SK-N-SH (cell line): ENCODE measurements around the gene POLR1C. TPM values are rescaled to one million over a fixed set of nuclear protein-coding genes. Genes with fewer than 3 reads are reported as not detected.

Experiments used
- CTCF ChIA-PET: fragments of 300-600, 350-600 bp; formaldehyde crosslinking; extraction: SDS; loops from one replicate; lab custom pipeline; 2021; lab: Yijun Ruan, JAX
- POLR2A ChIA-PET: fragments of 350-600 bp; sonication (Branson Sonifier 250); formaldehyde crosslinking; extraction: SDS; loops from one replicate; lab custom pipeline; 2020; ENCODE audit warnings: antibody characterized with exemption, inconsistent platforms; lab: Yijun Ruan, JAX
- DNase-seq: peaks from one replicate; pipeline ENCODE4 v3.0.0; 2012
- H2AFZ ChIP-seq: fragments of 200-600 bp; sonication (generic); 2 replicates; pipeline ENCODE4 v1.8.1; 2016; ENCODE audit warnings: antibody characterized with exemption, mild to moderate bottlenecking, low read depth
- H3F3A ChIP-seq: fragments of 200-600 bp; sonication (generic); replicated peaks from 2 replicates; pipeline ENCODE3; 2016; ENCODE audit warnings: antibody characterized with exemption, mild to moderate bottlenecking; ENCODE audit not compliant: insufficient read depth
- H3K27ac ChIP-seq, 2 experiments: fragments of 200-500 bp in 1 of 2; fragments of 200-600 bp in 1 of 2; sonication (Bioruptor generic) in 1 of 2; sonication (generic), shearing (Covaris generic) in 1 of 2; 2 replicates each; pipeline versions ENCODE4 v1.5.1 to v1.6.1; 2014 to 2016; ENCODE audit warnings: low read depth in 2 of 2, inconsistent platforms in 1 of 2, low read length in 1 of 2, mild to moderate bottlenecking in 1 of 2, mixed read lengths in 1 of 2
- H3K27me3 ChIP-seq: fragments of 200-600 bp; sonication (generic), shearing (Covaris generic); 2 replicates; pipeline ENCODE4 v1.6.1; 2016; ENCODE audit warnings: mixed run types; ENCODE audit not compliant: insufficient read depth
- H3K36me3 ChIP-seq, 2 experiments: fragments of 200-500 bp in 1 of 2; fragments of 200-600 bp in 1 of 2; sonication (Bioruptor generic) in 1 of 2; sonication (generic) in 1 of 2; replicated peaks in 1 of 2; 2 replicates each; pipeline versions ENCODE3 to v1.5.1; 2014 to 2016; ENCODE audit warnings: low read length in 1 of 2, mild to moderate bottlenecking in 1 of 2; ENCODE audit not compliant: insufficient read depth in 2 of 2, control insufficient read depth in 1 of 2
- H3K4me1 ChIP-seq, 2 experiments: fragments of 200-500 bp in 1 of 2; fragments of 200-600 bp in 1 of 2; sonication (Bioruptor generic) in 1 of 2; sonication (generic), shearing (Covaris generic) in 1 of 2; 2 replicates each; pipeline versions ENCODE4 v1.5.1 to v1.6.1; 2014 to 2016; ENCODE audit warnings: low read depth in 1 of 2, low read length in 1 of 2, mixed run types in 1 of 2; ENCODE audit not compliant: insufficient read depth in 2 of 2, control insufficient read depth in 1 of 2
- H3K4me2 ChIP-seq: fragments of 200-600 bp; sonication (generic), shearing (Covaris generic); 2 replicates; pipeline ENCODE4 v1.6.1; 2017; ENCODE audit warnings: mixed run types
- H3K4me3 ChIP-seq, 2 experiments: fragments of 200-500 bp in 1 of 2; fragments of 200-600 bp in 1 of 2; sonication (Bioruptor generic) in 1 of 2; sonication (generic), shearing (Covaris generic) in 1 of 2; 2 replicates each; pipeline versions ENCODE4 v1.5.1 to v1.8.1; 2014 to 2016; ENCODE audit warnings: low read depth in 2 of 2, inconsistent platforms in 1 of 2, low read length in 1 of 2, mild to moderate bottlenecking in 1 of 2, mixed read lengths in 1 of 2, moderate library complexity in 1 of 2
- H3K79me2 ChIP-seq: fragments of 200-600 bp; sonication (generic); 2 replicates; pipeline ENCODE4 v1.8.1; 2017; ENCODE audit warnings: mild to moderate bottlenecking; ENCODE audit not compliant: insufficient read depth
- H3K9ac ChIP-seq: fragments of 200-600 bp; sonication (generic); 2 replicates; pipeline ENCODE4 v1.6.1; 2017; ENCODE audit warnings: mixed run types
- H3K9me2 ChIP-seq: fragments of 200-600 bp; sonication (generic); 2 replicates; pipeline ENCODE4 v1.6.1; 2017; ENCODE audit warnings: mixed run types
- H3K9me3 ChIP-seq: fragments of 200-600 bp; sonication (generic); 2 replicates; pipeline ENCODE4 v1.6.1; 2017; ENCODE audit warnings: mixed run types, mild to moderate bottlenecking, moderate library complexity
- H4K20me1 ChIP-seq: fragments of 200-600 bp; sonication (generic); 2 replicates; pipeline ENCODE4 v1.6.1; 2017; ENCODE audit warnings: mild to moderate bottlenecking, mixed run types; ENCODE audit not compliant: insufficient read depth
- ELF1 ChIP-seq: IDR thresholded peaks from 2 replicates; pipeline ENCODE4 v1.4.0; 2012
- EP300 ChIP-seq, 2 experiments: IDR thresholded peaks; 2 replicates each; pipeline versions ENCODE4 v1.4.0 to v1.6.1; 2012; ENCODE audit warnings: borderline replicate concordance in 1 of 2, low read depth in 1 of 2, low read length in 1 of 2
- EZH2phosphoT487 ChIP-seq: fragments of 200-600 bp; sonication (generic); IDR thresholded peaks from 2 replicates; pipeline ENCODE4 v1.6.1; 2017; ENCODE audit warnings: low read depth, mixed run types, mild to moderate bottlenecking, antibody characterized with exemption, moderate library complexity, borderline replicate concordance
- RAD21 ChIP-seq: IDR thresholded peaks from 2 replicates; pipeline ENCODE4 v1.6.1; 2012; ENCODE audit warnings: mild to moderate bottlenecking, low read length
- RFX5 ChIP-seq: IDR thresholded peaks from 2 replicates; pipeline ENCODE4 v1.6.1; 2012; ENCODE audit warnings: mild to moderate bottlenecking, improper control_type of control experiment, low read length
- RXRA ChIP-seq: IDR thresholded peaks from 2 replicates; pipeline ENCODE4 v1.4.0; 2012; ENCODE audit warnings: low read depth, mild to moderate bottlenecking, borderline replicate concordance
- TAF1 ChIP-seq: IDR thresholded peaks from 2 replicates; pipeline ENCODE4 v1.6.1; 2012; ENCODE audit warnings: low read depth, mild to moderate bottlenecking, low read length, moderate library complexity, borderline replicate concordance
- YY1 ChIP-seq: IDR thresholded peaks from 2 replicates; pipeline ENCODE4 v1.4.0; 2012; ENCODE audit warnings: low read depth, mild to moderate bottlenecking
- WGBS: methylation state at CpG from one replicate; pipeline ENCODE4 v1.1.6; 2017; ENCODE audit warnings: low lambda C conversion rate; 5-methylcytosine and 5-hydroxymethylcytosine counted together
- polyA plus RNA-seq, 3 experiments: library from polyadenylated mRNA; depleted of rRNA; stranded (reverse); fragments of >200 nt; gene quantifications; 2 replicates each; pipeline ENCODE4 v1.2.3, GENCODE V29; 2012
- TF ChIP-seq, protein P1 (sequence below): IDR thresholded peaks from 2 replicates; pipeline ENCODE4 v1.6.1; 2012; ENCODE audit warnings: mild to moderate bottlenecking, low read depth, low read length, moderate library complexity
- TF ChIP-seq, protein P2 (sequence below): IDR thresholded peaks from 2 replicates; pipeline ENCODE4 v1.4.0; 2012; ENCODE audit warnings: low read depth, borderline replicate concordance
- TF ChIP-seq, protein P3 (sequence below): fragments of 150-350 bp; IDR thresholded peaks from 2 replicates; pipeline ENCODE4 v1.6.1; 2017; ENCODE audit warnings: antibody characterized with exemption, low read length, low read depth, borderline replicate concordance
- TF ChIP-seq, protein P4 (sequence below): fragments of 150-350 bp; IDR thresholded peaks from 2 replicates; pipeline ENCODE4 v1.6.1; 2016; ENCODE audit warnings: mild to moderate bottlenecking, low read depth, low read length

POLR1C gene
- polyA plus RNA-seq, 1 of the 3 experiments (the other 2 are of a cell fraction) = 59.1 TPM

DNA sequence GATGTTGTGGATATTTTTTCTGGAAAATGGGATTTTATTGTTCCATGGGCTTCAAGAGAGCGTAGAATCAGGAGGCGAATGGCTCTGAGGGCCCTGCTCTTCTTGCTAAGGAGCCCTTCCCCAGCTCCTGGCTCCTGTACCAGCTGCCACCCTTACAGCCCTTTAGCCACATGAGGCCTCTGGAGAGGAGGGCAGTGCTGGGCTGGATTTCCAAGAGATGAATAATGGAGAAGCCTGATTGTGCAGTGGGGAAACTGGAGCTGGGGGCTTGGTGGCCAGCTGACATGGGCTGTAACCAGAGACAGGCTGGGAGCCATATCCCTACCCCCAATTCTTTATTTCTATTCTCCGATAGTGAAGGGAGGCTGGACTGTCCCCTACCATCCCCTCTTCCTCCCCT lies 16.0 kb upstream of the POLR1C start:
- no peak for DNase-seq
- TF ChIP-seq, protein P1, sequence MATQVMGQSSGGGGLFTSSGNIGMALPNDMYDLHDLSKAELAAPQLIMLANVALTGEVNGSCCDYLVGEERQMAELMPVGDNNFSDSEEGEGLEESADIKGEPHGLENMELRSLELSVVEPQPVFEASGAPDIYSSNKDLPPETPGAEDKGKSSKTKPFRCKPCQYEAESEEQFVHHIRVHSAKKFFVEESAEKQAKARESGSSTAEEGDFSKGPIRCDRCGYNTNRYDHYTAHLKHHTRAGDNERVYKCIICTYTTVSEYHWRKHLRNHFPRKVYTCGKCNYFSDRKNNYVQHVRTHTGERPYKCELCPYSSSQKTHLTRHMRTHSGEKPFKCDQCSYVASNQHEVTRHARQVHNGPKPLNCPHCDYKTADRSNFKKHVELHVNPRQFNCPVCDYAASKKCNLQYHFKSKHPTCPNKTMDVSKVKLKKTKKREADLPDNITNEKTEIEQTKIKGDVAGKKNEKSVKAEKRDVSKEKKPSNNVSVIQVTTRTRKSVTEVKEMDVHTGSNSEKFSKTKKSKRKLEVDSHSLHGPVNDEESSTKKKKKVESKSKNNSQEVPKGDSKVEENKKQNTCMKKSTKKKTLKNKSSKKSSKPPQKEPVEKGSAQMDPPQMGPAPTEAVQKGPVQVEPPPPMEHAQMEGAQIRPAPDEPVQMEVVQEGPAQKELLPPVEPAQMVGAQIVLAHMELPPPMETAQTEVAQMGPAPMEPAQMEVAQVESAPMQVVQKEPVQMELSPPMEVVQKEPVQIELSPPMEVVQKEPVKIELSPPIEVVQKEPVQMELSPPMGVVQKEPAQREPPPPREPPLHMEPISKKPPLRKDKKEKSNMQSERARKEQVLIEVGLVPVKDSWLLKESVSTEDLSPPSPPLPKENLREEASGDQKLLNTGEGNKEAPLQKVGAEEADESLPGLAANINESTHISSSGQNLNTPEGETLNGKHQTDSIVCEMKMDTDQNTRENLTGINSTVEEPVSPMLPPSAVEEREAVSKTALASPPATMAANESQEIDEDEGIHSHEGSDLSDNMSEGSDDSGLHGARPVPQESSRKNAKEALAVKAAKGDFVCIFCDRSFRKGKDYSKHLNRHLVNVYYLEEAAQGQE = no peak

DNA sequence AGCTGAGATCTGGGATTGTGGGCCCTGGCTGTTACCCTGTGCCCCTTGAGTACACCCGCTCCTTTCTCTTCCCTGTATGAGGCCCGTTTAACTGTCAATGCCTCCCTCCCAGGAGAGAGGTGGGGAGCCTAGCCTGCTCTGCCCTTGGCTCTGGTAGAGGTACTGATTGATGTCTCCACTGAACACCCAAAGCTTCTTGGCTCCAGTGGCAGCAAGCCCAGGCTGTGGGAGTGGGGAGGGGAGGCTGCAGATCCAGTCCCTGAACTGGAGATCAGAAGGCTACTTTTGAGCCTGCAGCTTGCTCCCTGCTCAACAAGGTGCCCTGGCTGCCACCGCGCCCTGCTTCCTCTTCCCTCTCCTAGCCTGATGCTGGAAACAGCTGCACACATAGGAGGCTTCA lies 14.2 kb upstream of the POLR1C start:
- H3K27me3 ChIP-seq = no peaks in the 10 kb centered on the region
- peaks cover 0 to 5% of the 10 kb centered on the region in 2 experiments; a peak in 1 of 4 replicates for H3K4me1 ChIP-seq
- no peak overlapping the region for H3K27ac ChIP-seq
- ChIA-PET POLR2A (interaction anchor here (0.8 kb wide), 1 partner anchor 14 kb away, joined by 3 read pairs; the partner anchor contains the start of genes POLR1C and YIPF3), CTCF (interaction anchor here (13.6 to 22.4 kb wide), 2 partner anchors 11 to 43 kb away, joined by 213 to 382 read pairs; partner anchors contain the start of gene DLK2)
- H3K9me2 ChIP-seq = no peaks in the 10 kb centered on the region
- no peak overlapping the region for H3K4me3 ChIP-seq
- peaks cover 14 to 59% of the 10 kb centered on the region in 2 experiments for H3K36me3 ChIP-seq
- H4K20me1 ChIP-seq = 0 out of 2 replicates have a peak, but pooled peaks cover 4% of the 10 kb centered on the region
- no peak overlapping the region for H3K4me2 ChIP-seq
- no peak for DNase-seq
- no peak overlapping the region for H2AFZ ChIP-seq
- WGBS = 83% methylated on average over 4 of the region's 4 CpGs
- no peak overlapping the region for H3K9ac ChIP-seq
- H3F3A ChIP-seq = no peaks in the 10 kb centered on the region
- H3K9me3 ChIP-seq = no peaks in the 10 kb centered on the region
- no peaks in the 10 kb centered on the region for H3K79me2 ChIP-seq
- TF ChIP-seq ELF1 (no peak), YY1 (no peak), EP300 (IDR thresholded peaks at IDR 0.05; ENCODE audit: borderline replicate concordance in 1 of 2, low read depth in 1 of 2, low read length in 1 of 2) (no peak), EZH2phosphoT487 (no peak), RFX5 (no peak), TAF1 (no peak), RAD21 (no peak), RXRA (no peak)
- TF ChIP-seq, protein P1 = no peak
- TF ChIP-seq, protein P2, sequence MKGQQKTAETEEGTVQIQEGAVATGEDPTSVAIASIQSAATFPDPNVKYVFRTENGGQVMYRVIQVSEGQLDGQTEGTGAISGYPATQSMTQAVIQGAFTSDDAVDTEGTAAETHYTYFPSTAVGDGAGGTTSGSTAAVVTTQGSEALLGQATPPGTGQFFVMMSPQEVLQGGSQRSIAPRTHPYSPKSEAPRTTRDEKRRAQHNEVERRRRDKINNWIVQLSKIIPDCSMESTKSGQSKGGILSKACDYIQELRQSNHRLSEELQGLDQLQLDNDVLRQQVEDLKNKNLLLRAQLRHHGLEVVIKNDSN = no peak
- TF ChIP-seq, protein P3, sequence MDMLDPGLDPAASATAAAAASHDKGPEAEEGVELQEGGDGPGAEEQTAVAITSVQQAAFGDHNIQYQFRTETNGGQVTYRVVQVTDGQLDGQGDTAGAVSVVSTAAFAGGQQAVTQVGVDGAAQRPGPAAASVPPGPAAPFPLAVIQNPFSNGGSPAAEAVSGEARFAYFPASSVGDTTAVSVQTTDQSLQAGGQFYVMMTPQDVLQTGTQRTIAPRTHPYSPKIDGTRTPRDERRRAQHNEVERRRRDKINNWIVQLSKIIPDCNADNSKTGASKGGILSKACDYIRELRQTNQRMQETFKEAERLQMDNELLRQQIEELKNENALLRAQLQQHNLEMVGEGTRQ = no peak
- TF ChIP-seq, protein P4, sequence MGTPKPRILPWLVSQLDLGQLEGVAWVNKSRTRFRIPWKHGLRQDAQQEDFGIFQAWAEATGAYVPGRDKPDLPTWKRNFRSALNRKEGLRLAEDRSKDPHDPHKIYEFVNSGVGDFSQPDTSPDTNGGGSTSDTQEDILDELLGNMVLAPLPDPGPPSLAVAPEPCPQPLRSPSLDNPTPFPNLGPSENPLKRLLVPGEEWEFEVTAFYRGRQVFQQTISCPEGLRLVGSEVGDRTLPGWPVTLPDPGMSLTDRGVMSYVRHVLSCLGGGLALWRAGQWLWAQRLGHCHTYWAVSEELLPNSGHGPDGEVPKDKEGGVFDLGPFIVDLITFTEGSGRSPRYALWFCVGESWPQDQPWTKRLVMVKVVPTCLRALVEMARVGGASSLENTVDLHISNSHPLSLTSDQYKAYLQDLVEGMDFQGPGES = no peak

More for the DNA sequence above, 16.0 kb upstream of the POLR1C start:
- Histone ChIP-seq H3K4me3 (no peak overlapping the region), H3K9me3 (no peaks in the 10 kb centered on the region), H2AFZ (no peak overlapping the region), H3K9ac (no peak overlapping the region), H3K79me2 (no peaks in the 10 kb centered on the region), H3K4me1 (peaks cover 0 to 13% of the 10 kb centered on the region in 2 experiments; a peak in 1 of 4 replicates), H4K20me1 (no peaks in the 10 kb centered on the region), H3F3A (no peaks in the 10 kb centered on the region), H3K27ac (no peak overlapping the region), H3K4me2 (no peak overlapping the region), H3K36me3 (peaks cover 14 to 57% of the 10 kb centered on the region in 2 experiments), H3K9me2 (no peaks in the 10 kb centered on the region), H3K27me3 (no peaks in the 10 kb centered on the region)
- ChIA-PET POLR2A (interaction anchor here (1.7 kb wide), 1 partner anchor 9 kb away, joined by 5 read pairs; the partner anchor contains the start of gene LRRC73), CTCF (interaction anchor here (2.2 to 22.4 kb wide), 3 partner anchors 9 to 114 kb away, joined by 8 to 382 read pairs (median 213); partner anchors contain the start of gene DLK2)
- 100% methylated on average over 3 of the region's 3 CpGs for WGBS
